Measurements from ENCODE around the gene TKTL2.
"Not testable (repeated sequence)": the region's sequence is repeated elsewhere in the genome, so short reads cannot be mapped to it uniquely, and the experiment has no call there.

TKTL2 gene

DNA sequence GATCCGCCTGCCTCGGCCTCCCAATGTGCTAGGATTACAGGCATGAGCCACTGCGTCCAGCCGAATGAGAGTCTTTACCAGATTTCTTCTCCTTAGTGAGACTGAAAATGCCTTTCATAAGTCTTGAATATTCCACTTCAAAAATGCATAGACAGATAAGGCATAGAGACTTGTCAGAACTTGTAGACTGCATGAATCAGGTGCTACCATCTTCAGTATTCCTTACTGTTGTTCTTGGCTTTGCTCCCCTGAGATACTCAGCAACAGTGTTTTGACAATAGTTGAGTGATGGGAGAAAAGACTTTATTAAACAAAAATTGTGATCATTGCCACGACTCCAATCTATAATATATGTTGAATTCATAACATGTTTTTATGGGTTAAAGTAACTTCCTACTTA lies 11.0 kb downstream of the TKTL2 start:
- no peak overlapping the region for H3K4me3 ChIP-seq (ENCODE audit: control insufficient read depth, low read depth, low read length)
- TF ChIP-seq CTCF (conservative IDR thresholded peaks at IDR 0.05; ENCODE audit: control insufficient read depth, insufficient read depth, low read depth, low read length), result no peak
- DNase-seq (ENCODE audit: low read depth), result no peak

DNA sequence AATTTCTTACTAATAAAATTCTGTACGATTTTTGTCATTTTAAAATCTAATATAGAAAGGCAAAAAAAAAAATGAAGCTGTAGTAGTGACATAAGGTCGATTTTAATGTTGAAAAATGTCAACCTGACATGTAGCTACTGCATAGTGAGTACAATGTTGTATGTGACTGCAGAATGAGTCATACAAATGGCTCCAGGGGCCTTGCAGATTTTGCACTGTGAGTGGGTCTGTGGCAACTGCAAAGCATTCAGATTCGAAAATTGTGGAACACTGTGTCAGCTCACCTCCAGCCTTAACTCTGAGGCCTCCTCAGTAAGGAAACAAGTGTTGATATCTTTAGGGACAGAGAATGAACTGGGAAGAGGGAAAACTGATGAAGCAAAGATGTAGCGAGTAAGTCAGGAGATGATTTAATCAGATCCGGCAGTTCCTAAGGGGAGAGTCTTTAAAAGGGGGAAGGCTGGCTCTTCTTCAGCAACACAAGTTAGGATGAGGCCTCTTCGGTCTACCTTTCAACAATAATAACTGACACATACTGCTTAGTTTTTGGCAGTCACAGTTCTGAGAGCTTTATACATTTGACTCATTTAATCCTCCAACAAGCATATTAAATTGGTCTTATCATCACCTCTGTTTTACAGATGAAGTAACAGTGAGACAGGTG lies 24.9 kb downstream of the TKTL2 start:
- peak; percentile 26 for DNase-seq (ENCODE audit: low read depth)
- TF ChIP-seq CTCF (conservative IDR thresholded peaks at IDR 0.05; ENCODE audit: control insufficient read depth, insufficient read depth, low read depth, low read length), result no peak
- H3K4me3 ChIP-seq (ENCODE audit: control insufficient read depth, low read depth, low read length), result no peak overlapping the region

DNA sequence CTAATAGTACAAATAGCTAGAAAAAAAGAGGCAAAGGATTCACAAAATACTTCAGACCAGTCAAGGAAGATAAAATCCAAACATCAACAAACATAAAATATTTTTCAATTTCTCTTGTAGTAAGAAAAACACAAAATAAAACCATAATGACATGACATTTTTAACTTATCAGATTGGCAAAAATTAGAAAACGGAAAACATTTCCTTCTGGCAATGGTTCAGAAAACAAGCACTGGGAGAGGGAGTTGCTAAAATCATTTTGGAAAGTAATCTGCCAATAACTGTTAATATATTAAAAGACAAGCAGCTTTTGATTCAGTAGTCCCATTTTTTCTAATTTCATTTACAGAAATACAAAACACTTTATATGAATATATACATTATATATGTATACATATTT lies 26.1 kb downstream of the TKTL2 start:
- H3K4me3 ChIP-seq (ENCODE audit: control insufficient read depth, low read depth, low read length), result no peak overlapping the region
- DNase-seq (ENCODE audit: low read depth), result no peak
- TF ChIP-seq CTCF (conservative IDR thresholded peaks at IDR 0.05; ENCODE audit: control insufficient read depth, insufficient read depth, low read depth, low read length), result no peak

DNA sequence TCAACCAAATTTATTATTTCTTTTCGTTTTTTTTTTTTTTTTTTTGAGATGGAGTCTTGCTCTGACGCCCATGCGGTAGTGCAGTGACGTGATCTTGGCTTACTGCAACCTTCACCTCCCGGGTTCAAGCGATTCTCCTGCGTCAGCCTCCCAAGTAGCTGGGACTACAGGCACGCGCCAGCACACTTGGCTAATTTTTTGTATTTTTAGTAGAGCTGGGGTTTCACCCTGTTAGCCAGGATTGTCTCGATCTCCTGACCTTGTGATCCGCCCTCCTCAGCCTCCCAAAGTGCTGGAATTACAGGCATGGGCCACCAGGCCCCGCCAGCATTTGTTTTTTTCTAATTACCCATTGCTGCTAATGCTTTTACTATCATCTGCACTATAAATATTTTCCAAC lies 26.5 kb downstream of the TKTL2 start:
- H3K4me3 ChIP-seq (ENCODE audit: control insufficient read depth, low read depth, low read length), result not testable (repeated sequence)

GRCh38 chr4:163440040-163440439 lies 33.5 kb downstream of the TKTL2 start:
- no peak for TF ChIP-seq CTCF (conservative IDR thresholded peaks at IDR 0.05; ENCODE audit: control insufficient read depth, insufficient read depth, low read depth, low read length)
- no peak overlapping the region for H3K4me3 ChIP-seq (ENCODE audit: control insufficient read depth, low read depth, low read length)
- no peak for DNase-seq (ENCODE audit: low read depth)

More for the DNA sequence above, 26.5 kb downstream of the TKTL2 start:
- not testable (repeated sequence) for DNase-seq (ENCODE audit: low read depth)
